Measurements from ENCODE around the gene HMGCS2.

GRCh38 chr1:119764220-119764619 lies 4.5 kb downstream of the HMGCS2 start:
- TF ChIP-seq EZH2 (IDR thresholded peaks at IDR 0.05; ENCODE audit: borderline replicate concordance, insufficient read depth, low read depth, low read length, poor library complexity, severe bottlenecking): no peak
- TF ChIP-seq, protein P1, sequence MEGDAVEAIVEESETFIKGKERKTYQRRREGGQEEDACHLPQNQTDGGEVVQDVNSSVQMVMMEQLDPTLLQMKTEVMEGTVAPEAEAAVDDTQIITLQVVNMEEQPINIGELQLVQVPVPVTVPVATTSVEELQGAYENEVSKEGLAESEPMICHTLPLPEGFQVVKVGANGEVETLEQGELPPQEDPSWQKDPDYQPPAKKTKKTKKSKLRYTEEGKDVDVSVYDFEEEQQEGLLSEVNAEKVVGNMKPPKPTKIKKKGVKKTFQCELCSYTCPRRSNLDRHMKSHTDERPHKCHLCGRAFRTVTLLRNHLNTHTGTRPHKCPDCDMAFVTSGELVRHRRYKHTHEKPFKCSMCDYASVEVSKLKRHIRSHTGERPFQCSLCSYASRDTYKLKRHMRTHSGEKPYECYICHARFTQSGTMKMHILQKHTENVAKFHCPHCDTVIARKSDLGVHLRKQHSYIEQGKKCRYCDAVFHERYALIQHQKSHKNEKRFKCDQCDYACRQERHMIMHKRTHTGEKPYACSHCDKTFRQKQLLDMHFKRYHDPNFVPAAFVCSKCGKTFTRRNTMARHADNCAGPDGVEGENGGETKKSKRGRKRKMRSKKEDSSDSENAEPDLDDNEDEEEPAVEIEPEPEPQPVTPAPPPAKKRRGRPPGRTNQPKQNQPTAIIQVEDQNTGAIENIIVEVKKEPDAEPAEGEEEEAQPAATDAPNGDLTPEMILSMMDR (IDR thresholded peaks at IDR 0.05): no peak
